HUDEP-2 (cell line): ENCODE measurements around the gene SLC6A20.

Experiments
- DNase-seq, 76 experiments: peaks; one replicate each; lab custom pipeline; 2025; ENCODE audit not compliant: unreplicated experiment in 76 of 76; lab: John Stamatoyannopoulos, UW

The SLC6A20 gene

DNA sequence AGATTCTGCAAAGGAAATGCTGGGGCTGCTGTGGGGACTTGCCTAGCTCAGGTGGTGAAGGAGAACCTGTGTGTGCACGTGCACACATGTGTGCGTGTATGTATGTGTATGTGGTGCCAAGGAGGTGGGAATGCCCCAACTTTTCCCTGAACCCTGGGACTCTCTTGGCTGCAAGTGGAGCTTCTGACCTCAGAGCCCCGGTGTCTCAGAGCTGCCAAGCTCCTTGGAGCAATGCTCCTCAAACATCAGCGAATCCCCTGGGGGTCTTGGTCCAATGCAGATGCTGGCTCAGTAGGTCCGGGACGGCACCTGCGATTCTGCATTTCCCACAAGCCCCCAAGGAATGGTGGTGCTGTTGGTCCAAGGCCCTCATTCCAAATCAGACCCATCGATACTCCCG is 5.8 kb upstream of the SLC6A20 start:
- DNase-seq = no peak

DNA sequence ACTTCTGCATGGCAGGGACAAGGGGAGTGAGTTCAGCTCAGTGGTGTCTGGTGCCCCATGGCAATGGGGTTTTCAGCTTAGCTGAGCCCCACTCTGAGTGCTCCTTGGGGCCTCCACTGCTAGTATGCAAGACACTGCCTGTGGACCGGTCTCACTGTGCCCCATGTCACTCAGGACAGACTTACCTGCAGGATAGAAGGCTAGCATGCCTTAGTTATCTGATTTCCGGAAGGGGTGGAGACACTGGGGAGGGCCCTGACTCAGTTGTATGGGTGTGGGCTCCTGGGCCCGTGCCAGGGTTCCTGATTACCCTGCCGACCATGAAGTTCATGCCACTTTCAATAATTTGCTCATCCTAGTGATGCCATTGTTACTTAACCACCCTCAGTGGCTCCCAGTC is 4.3 kb upstream of the SLC6A20 start:
- DNase-seq = no peak

GRCh38 chr3:45799586-45799985 is 3.2 kb upstream of the SLC6A20 start:
- DNase-seq = no peak

- DNase-seq = no peak
Measured at GRCh38 chr3:45798034-45798433, 1.7 kb upstream of the SLC6A20 start.

DNA sequence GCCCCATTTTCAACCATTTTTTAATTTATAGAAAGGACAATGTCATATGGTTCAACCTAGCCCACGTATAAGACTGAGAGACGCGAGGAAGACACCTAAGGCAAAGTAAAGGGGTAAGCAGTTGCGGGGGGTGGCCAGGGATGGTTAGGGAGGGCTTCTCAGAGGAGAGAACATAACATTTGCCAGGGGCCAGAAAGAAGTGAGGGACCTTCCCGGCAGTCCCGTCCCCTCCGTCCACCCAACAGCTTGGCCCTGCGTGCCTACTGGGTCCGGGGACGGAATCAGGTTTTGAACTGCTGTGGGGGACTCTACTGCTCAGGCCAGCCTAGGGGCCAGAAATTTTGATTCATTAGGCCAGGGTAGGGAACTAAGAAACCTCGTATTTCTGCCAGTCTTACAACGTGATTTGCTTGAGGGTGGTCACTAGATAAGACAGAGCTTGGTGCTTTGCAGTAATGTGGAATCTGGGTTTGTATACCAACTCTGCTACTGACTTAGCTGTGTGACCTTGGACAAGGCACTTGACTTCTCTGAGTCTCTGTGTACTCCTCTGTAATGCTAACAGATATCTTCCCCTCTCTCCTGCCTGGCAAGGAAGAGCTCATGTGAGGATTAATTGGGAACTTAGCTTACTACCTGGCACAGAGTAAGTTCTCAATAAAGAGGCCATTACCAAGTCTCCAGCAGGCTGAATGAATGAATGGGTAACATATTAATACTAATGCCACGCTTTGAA is 734 bp upstream of the SLC6A20 start:
- DNase-seq = no peak

DNA sequence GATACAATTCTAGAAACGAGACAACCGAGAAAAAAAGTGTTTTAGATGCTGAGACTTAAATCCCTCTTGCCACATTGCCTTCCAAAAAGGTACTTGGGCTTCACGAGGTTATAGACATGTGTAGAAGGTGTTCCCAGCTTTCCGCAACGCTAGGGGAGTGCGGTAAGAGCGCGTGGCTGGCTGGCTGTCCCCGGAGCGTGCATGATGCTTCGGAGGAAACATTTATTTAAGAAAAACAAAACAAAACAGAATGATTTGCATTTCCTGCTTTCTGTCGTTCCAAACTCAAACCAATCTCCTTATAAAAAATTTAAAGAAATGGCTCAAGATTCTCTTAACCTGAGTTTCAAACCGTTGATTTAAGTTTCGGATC is 841 bp downstream of the SLC6A20 start:
- DNase-seq = no peak

DNA sequence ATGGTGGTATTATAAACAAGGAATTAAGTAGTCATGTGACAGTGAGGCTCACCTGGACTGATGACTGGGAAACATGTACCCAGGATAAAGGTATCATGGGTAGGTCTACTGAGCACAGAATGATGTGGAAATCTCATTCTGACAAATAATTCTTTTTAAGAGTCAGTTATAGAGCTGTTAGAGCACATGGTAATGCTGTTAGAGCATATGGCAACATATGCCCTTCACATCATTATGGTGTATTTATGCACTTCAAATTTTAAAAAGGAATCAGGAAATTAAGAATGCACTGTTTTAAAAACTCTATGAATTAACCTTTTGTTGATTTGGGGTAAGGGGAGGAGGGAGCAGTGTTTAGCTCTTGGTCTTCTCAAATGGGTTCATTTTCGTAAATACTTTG is 1.7 kb downstream of the SLC6A20 start:
- DNase-seq = no peak

DNA sequence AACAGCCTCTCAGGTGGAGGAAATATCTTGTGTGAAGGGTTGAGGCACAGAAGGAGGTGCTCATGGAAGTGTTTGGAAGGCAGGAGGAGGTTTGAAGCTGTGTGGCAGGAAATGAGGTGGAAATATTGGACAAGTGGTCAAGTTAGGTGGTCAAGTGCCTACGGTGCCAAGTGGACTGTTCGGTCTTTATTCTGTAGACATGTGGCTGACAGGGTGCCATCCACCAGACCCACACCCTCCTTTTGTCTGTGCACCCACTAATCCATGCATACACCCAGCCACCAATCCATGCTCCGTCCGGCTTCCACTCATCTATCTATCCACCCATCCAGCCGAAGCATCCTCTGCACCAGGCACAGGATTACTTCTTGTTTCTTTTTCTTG is 2.2 kb downstream of the SLC6A20 start:
- DNase-seq = no peak

DNA sequence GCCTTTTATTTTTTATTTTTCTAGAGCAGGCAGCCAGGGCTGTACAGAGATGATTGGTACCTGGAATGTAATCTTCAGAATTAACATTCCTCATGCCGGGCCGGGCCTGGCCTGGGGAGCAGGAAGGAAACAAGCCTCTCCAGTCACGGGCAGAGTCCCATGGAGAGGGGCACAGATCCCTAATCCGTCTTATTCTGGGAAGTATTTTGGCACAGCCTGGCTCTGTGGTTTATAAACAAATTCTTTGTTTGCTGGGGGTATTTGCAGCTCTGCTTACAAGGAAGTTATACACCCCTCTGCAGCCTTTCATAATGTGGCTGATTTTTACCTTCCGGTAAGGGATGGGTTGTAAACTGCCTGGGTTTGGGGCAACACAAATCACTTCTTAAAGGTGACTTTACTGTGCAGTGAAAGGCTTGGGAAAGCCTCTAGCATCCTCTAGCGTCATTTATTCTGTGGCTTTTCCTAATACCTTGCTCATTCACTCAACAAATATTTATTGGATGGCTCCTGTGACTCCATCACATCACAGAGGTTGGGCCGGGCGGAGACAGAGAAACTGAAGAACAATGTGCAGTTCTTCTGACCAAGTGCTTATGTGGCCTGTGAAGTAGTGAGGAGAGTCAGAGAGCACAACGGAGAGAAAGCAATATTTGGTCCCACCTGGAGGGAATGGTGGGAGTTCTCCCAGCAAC is 2.7 kb downstream of the SLC6A20 start:
- no peak for DNase-seq

DNA sequence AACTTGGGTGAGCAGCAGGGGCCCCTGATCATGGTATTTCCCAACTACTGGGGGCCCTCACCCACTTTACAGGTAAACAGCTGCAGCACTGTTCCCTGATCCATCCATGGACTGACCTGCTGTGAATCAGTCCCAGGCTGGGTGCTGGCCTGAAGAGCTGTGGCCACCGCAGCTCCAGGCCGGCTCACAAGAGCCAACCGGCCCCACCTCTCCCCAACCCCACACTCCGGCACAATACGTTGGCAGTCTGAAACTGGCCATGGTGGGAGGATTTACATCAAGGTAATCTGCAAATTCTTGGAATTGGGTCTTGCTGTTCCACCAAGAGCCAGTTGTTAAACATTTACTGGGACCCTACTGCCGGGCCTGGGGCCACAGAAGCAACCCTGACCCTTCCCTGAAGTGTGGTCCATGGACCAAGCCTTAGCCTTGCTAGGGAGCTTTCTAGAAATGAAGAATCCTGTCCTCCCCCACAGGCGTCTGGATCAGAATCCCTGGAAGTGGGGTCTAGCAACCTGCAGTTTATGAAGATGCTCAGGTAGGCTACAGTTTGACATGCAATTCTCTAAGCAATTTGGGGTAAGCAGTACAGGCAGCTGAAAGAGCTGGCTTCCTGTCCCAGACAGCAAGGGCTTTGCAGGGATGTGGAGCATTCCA is 3.7 kb downstream of the SLC6A20 start:
- DNase-seq = no peak

GRCh38 chr3:45792036-45792435 is 4.3 kb downstream of the SLC6A20 start:
- DNase-seq = no peak

- no peak for DNase-seq
Measured at GRCh38 chr3:45790596-45790995, 5.7 kb downstream of the SLC6A20 start.

DNA sequence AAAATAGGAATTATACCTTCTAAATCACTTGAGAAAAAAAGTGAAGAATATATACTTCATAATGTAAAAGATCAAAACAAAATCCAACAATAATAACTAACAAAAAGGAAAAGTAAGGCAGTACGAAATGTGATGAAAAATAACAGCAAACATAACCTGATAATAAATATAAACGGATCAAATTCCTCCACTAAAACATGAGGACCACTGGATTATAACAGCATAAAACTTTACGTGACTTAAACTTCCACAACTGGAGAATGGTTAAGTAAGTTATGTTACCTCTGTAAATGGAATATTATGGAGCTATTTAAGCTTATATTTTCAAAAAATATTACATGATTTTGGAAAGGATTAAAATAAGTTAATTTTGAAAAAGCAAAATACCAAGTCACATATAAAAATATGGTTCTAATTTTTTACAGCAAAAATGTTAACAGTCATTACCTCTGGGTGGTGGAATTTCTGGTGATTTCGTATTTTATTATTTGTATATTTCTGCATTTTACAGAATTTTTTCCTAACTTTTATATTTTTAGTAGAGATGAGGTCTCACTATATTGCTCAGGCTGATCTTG is 7.0 kb downstream of the SLC6A20 start:
- no peak for DNase-seq

GRCh38 chr3:45787551-45787950 is 8.8 kb downstream of the SLC6A20 start:
- no peak for DNase-seq

DNA sequence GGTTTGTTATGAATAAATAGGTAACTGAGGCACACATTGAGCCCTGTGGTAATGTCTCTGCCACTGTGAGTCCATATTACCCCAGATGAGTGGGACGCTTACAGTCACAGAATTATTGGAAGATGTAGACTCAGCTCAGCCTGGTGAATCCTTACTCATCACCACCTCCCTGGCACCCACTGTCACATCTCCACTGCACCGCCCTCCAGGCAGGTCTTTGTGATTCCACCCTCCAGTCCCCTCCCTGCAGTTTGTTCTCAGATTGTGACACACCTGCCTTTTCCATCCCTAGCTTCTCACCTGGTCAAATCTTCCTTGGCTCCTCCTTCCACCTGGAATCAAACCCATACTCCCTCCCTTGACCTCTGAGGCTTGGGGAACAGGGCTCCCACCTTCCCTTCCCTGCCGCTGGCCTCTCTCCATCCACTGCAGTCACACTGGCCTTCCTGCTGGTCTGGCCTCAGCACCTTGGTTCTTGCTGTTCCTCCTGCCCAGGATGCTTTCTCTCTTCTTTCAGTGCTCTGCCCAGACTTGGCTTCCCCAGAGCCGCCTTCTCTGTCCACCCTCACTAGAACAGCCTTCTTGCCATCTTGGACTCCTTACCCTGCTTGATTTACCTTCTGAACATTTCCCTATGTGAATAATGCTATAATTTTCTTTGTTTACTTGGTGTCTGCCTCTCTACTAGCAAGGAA is 9.4 kb downstream of the SLC6A20 start:
- no peak for DNase-seq

- no peak for DNase-seq
Measured at GRCh38 chr3:45785605-45786150, 10.7 kb downstream of the SLC6A20 start.

- no peak for DNase-seq
Measured at GRCh38 chr3:45783667-45784066, 12.7 kb downstream of the SLC6A20 start.

- no peak for DNase-seq
Measured at GRCh38 chr3:45782381-45782780, 14.0 kb downstream of the SLC6A20 start.

- no peak for DNase-seq
Measured at GRCh38 chr3:45781841-45782240, 14.5 kb downstream of the SLC6A20 start.

- no peak for DNase-seq
Measured at GRCh38 chr3:45781271-45781670, 15.1 kb downstream of the SLC6A20 start.
